Measurements from ENCODE around the gene SMIM1. TPM values are rescaled to one million over a fixed set of nuclear protein-coding genes. Genes with fewer than 3 reads are reported as not detected.
"Not testable (repeated sequence)": the region's sequence is repeated elsewhere in the genome, so short reads cannot be mapped to it uniquely, and the experiment has no call there.

SMIM1 gene
- total RNA-seq (2014; rRNA removed; shearing (Covaris generic); ENCODE audit: low replicate concordance), result 29.9 and 66.4 TPM in 2 replicates

- DNase-seq (ENCODE audit: low read depth), result no peak
- in situ Hi-C loops (cut with HindIII; ENCODE audit: low pct_unique_long_range_greater_than_20kb, low sequenced_read_pairs), result no loop called here
Measured at GRCh38 chr1:3772715-3773571, at the start of gene SMIM1. Gene SMIM1 (plus strand): TSS chr1:3772749. CDS start chr1:3775374, 2,625 bp downstream.

GRCh38 chr1:3722846-3723245, 49.7 kb upstream of the SMIM1 start:
- in situ Hi-C loops (cut with HindIII; ENCODE audit: low pct_unique_long_range_greater_than_20kb, low sequenced_read_pairs), result no loop called here
- DNase-seq (ENCODE audit: low read depth), result no peak

GRCh38 chr1:3724416-3725030, 48.0 kb upstream of the SMIM1 start:
- peak; percentile 32 for DNase-seq (ENCODE audit: low read depth)
- in situ Hi-C loops (cut with HindIII; ENCODE audit: low pct_unique_long_range_greater_than_20kb, low sequenced_read_pairs), result not testable (repeated sequence)

- DNase-seq (ENCODE audit: low read depth), result no peak
- in situ Hi-C loops (cut with HindIII; ENCODE audit: low pct_unique_long_range_greater_than_20kb, low sequenced_read_pairs), result no loop called here
Measured at GRCh38 chr1:3725366-3725765, 47.2 kb upstream of the SMIM1 start.

GRCh38 chr1:3727042-3727824, 45.3 kb upstream of the SMIM1 start:
- no peak for DNase-seq (ENCODE audit: low read depth)
- in situ Hi-C loops (cut with HindIII; ENCODE audit: low pct_unique_long_range_greater_than_20kb, low sequenced_read_pairs), result no loop called here

- no peak for DNase-seq (ENCODE audit: low read depth)
- in situ Hi-C loops (cut with HindIII; ENCODE audit: low pct_unique_long_range_greater_than_20kb, low sequenced_read_pairs), result no loop called here
Measured at GRCh38 chr1:3727825-3728776, 44.4 kb upstream of the SMIM1 start.

GRCh38 chr1:3729594-3730542, 42.7 kb upstream of the SMIM1 start:
- in situ Hi-C loops (cut with HindIII; ENCODE audit: low pct_unique_long_range_greater_than_20kb, low sequenced_read_pairs), result no loop called here

GRCh38 chr1:3730543-3731247, 41.9 kb upstream of the SMIM1 start:
- no peak for DNase-seq (ENCODE audit: low read depth)
- in situ Hi-C loops (cut with HindIII; ENCODE audit: low pct_unique_long_range_greater_than_20kb, low sequenced_read_pairs), result no loop called here

More at GRCh38 chr1:3729594-3730542, 42.7 kb upstream of the SMIM1 start:
- DNase-seq (ENCODE audit: low read depth), result no peak

- DNase-seq (ENCODE audit: low read depth), result no peak
- in situ Hi-C loops (cut with HindIII; ENCODE audit: low pct_unique_long_range_greater_than_20kb, low sequenced_read_pairs), result no loop called here
Measured at GRCh38 chr1:3731583-3732433, 40.7 kb upstream of the SMIM1 start.

- in situ Hi-C loops (cut with HindIII; ENCODE audit: low pct_unique_long_range_greater_than_20kb, low sequenced_read_pairs), result no loop called here
- DNase-seq (ENCODE audit: low read depth), result no peak
Measured at GRCh38 chr1:3732434-3733093, 40.0 kb upstream of the SMIM1 start.

GRCh38 chr1:3733094-3733882, 39.3 kb upstream of the SMIM1 start:
- in situ Hi-C loops (cut with HindIII; ENCODE audit: low pct_unique_long_range_greater_than_20kb, low sequenced_read_pairs), result no loop called here
- DNase-seq (ENCODE audit: low read depth), result no peak

GRCh38 chr1:3733883-3734589, 38.5 kb upstream of the SMIM1 start:
- in situ Hi-C loops (cut with HindIII; ENCODE audit: low pct_unique_long_range_greater_than_20kb, low sequenced_read_pairs), result no loop called here
- no peak for DNase-seq (ENCODE audit: low read depth)

GRCh38 chr1:3734602-3735001, 37.9 kb upstream of the SMIM1 start:
- in situ Hi-C loops (cut with HindIII; ENCODE audit: low pct_unique_long_range_greater_than_20kb, low sequenced_read_pairs), result no loop called here
- DNase-seq (ENCODE audit: low read depth), result no peak
